HG03159 (cell line): Measurements from ENCODE around the gene KLF15.

Experiments used
- ATAC-seq: cut with Tn5 transposase; IDR thresholded peaks from one replicate; pipeline ENCODE4 v1.9.1; 2021; ENCODE audit warnings: mild to moderate bottlenecking, moderate library complexity; ENCODE audit not compliant: unreplicated experiment

KLF15 gene

GRCh38 chr3:126307591-126308393, 49.4 kb downstream of the KLF15 start:
- ATAC-seq, result no peak

DNA sequence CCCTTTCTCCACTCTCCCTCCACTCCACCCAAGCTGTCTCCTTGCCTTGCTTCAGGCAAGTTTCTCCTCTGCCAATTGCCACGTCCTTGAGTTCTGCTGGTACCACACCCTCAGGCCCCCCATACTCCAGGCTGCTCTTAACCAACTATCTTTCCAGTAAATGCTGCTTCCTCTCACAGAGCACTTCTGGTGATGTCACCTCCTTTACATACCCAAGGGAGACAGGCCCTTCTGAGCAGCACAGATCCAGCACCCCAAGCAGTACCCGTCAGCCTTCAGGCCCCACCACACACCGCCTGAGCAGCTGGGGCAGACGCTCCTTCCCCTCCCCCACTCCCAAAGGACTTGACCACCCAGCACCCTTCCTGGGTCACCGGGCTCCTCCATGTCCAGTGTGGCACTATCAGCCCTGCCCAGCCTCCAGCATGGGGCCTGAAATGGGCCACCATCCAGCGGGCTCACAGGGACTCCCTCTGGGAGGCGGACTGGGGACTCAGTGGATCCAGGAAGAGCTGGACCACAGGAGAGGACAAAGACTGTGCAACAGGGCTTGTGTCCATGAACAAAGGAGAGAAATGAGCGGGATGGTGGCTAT, 50.2 kb downstream of the KLF15 start:
- ATAC-seq, result no peak

- no peak for ATAC-seq
Measured at GRCh38 chr3:126306397-126306796, 50.8 kb downstream of the KLF15 start.

DNA sequence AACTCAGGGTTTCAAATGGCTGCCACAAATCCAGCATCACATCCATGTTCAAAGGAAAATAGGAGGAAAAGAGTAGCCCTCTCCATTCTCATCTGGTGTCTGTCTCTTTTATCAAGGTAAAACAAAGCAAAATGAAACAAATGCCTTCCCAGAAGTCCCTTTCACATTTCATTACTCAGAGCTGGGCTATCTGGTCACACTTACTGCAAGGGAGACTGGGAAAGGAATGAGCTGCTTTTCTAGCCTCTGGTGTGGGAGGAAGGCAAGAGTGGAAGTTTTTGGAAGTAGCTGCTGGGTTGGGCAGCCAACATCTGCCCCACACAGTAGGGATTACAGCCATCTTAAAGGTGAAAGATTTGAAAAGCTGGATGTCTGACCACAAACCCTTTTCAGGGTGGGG, 51.8 kb downstream of the KLF15 start:
- ATAC-seq, result no peak

GRCh38 chr3:126304704-126305103, 52.5 kb downstream of the KLF15 start:
- no peak for ATAC-seq

DNA sequence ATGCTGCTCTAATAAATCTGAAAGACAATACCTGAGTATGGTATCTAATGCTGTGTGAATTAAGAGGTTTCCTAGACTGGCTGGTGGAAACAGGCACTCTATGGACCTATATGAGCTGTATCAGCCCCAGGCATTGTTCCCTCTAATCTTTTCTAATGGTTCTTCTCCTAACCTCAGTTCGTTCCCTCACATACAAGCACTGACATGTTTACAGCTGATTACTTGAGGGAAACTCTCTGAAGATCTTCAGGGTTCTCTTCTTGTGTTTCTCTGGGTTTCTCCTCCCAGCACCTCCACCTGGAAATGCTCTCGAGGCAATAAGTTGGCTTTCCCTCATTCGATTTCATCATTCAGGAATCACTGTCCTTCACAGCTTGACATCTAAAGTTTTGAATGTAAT, 52.9 kb downstream of the KLF15 start:
- ATAC-seq, result no peak

DNA sequence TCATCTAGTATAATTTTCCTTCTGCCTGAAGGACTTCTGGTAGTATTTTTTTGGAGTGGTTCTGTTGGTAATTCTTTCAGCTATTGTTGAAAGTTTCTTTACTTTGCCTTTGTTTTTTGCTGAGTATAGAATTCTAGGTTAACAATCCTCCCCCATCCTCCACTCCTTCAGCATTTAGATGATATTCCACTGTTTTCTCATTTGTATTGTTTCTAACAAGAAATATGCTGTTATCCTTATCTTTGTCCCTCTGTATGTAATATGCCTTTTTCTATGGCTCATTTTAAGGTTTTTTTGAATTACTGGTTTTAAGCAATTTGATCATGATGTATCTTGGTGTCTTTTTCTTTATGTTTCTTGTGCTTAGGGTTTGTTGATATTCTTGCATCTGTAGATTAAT, 53.9 kb downstream of the KLF15 start:
- no peak for ATAC-seq

GRCh38 chr3:126300761-126301481, 56.3 kb downstream of the KLF15 start:
- no peak for ATAC-seq

DNA sequence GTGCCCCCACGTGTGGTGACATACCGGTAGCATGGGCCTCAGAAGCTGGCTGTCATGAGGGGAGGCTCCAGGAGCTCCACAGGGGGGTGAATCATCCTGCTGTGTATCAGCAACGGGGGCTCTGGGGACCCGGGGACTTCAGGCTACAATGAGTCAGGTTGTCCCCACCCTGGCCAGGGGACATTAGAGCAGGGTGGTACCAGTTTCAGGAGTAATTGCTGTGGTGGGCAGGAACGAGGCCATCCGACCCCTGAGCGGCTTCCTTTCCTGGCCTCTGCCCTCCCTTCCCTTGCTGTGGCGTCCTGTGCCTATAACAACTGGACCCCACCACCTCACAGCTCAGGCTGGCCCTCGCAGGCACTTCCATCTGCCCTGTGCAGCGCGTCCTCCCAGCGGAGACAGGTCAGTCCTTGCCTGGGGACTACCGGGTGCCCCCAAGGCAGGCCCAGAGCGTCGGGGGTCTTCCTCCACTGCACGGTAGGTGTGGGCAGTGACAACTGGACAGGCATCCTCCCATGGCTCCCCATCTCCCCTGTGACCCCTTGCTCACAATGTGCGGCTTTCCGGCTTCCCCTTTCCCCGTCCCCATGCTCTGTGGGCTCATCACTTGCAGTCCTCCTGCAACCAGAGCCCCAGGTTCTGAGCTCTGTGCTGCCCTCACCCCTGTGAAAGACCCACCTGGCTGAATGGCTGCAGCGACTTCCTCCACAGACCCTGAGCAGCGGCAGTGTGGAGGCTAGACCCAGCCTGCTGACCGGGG, 57.0 kb downstream of the KLF15 start:
- no peak for ATAC-seq

DNA sequence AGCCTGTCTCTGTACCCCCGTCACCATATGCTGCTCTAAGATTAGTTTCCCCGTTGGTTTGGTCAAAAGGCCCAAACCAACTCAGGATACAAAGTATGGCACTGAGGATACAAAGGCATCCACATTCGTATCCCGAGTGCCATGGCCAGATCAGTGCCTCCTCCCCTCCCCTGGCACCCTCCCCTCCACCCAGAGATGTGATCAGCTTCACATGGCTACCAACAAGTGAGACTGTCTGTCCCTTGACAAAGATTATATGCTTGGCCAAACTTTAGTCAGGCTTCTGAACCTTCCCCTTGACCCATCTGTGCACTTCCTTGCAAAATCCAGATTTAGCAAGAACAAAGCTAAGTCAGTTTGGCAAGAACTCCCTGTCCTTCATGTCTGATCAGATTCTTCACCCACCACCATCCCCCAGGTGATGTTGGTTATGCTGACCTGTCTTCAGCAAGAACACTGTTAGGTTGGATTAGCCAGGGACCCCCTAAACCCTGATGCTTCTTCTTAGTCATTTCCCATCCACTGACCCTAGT, 61.7 kb downstream of the KLF15 start:
- no peak for ATAC-seq

- ATAC-seq, result no peak
Measured at GRCh38 chr3:126294211-126294808, 62.9 kb downstream of the KLF15 start.

- no peak for ATAC-seq
Measured at GRCh38 chr3:126293370-126294082, 63.7 kb downstream of the KLF15 start.
